GM12878 (cell line): ENCODE measurements around the gene CNNM3. TPM values are rescaled to one million over a fixed set of nuclear protein-coding genes. Genes with fewer than 3 reads are reported as not detected.

Source experiments
- ATAC-seq: fragments of 200-7000 bp; cut with Tn5 transposase; 3 replicates; pipeline ENCODE4 v1.9.1; 2020; ENCODE audit warnings: mild to moderate bottlenecking, moderate library complexity
- BruUV-seq: library from RNA; stranded (reverse); fragments of 400-500 nt; replicated peaks from 2 replicates; lab custom pipeline; 2021; lab: Mats Ljungman, UMichigan
- CTCF ChIA-PET: fragments of 300-600 bp; sonication (Branson Sonifier 250); formaldehyde crosslinking; extraction: SDS; loops from one replicate; lab custom pipeline; 2021; ENCODE audit warnings: inconsistent platforms; lab: Yijun Ruan, JAX
- POLR2A ChIA-PET: fragments of 350-600 bp; formaldehyde crosslinking; extraction: SDS; loops from one replicate; lab custom pipeline; 2021; ENCODE audit warnings: inconsistent platforms; lab: Charles Lee
- RAD21 ChIA-PET: fragments of 300-600 bp; sonication (Branson Sonifier 250); formaldehyde crosslinking; loops from one replicate; lab custom pipeline; 2023; ENCODE audit warnings: antibody characterized with exemption; ENCODE audit not compliant: unreplicated experiment; lab: Charles Lee
- SMC1A ChIA-PET: fragments of 300-600 bp; sonication (Branson Sonifier 250); formaldehyde crosslinking; loops from one replicate; lab custom pipeline; 2023; ENCODE audit not compliant: unreplicated experiment, uncharacterized antibody; lab: Charles Lee
- DNase-seq: peaks from one replicate; pipeline ENCODE4 v3.0.0-alpha.2; 2011; ENCODE audit warnings: low read depth, low spot score
- FAIRE-seq: peaks from 3 replicates; lab custom pipeline; 2011; peaks lifted over from hg19 to GRCh38; lab: Jason Lieb, UNC
- H2AFZ ChIP-seq: 2 replicates; pipeline ENCODE4 v1.6.0; 2011; ENCODE audit warnings: low read depth, low read length, control low read depth; ENCODE audit not compliant: control insufficient read depth
- H3K27ac ChIP-seq: 2 replicates; pipeline ENCODE4 v1.5.1; 2011; ENCODE audit warnings: control low read depth; ENCODE audit not compliant: control insufficient read depth, insufficient read depth
- H3K27me3 ChIP-seq, 2 experiments: replicated peaks in 1 of 2; 2 replicates each; pipeline versions ENCODE4 v1.6.0 to v1.6.1; 2011; ENCODE audit warnings: low read length in 1 of 2; ENCODE audit not compliant: control insufficient read depth in 2 of 2, insufficient read depth in 2 of 2
- H3K36me3 ChIP-seq, 2 experiments: 2 replicates each; pipeline ENCODE4 v1.5.1; 2011; ENCODE audit warnings: low read length in 1 of 2; ENCODE audit not compliant: control insufficient read depth in 2 of 2, insufficient read depth in 2 of 2
- H3K4me1 ChIP-seq: 2 replicates; pipeline ENCODE4 v1.6.1; 2011; ENCODE audit warnings: mild to moderate bottlenecking, low read length, moderate library complexity, mixed read lengths; ENCODE audit not compliant: control insufficient read depth, insufficient read depth
- H3K4me2 ChIP-seq: 2 replicates; pipeline ENCODE4 v1.6.0; 2011; ENCODE audit warnings: control low read depth; ENCODE audit not compliant: control insufficient read depth, insufficient read depth
- H3K4me3 ChIP-seq: fragments of 200-600 bp; sonication (generic); 2 replicates; pipeline ENCODE4 v1.5.1; 2016
- H3K79me2 ChIP-seq: 2 replicates; pipeline ENCODE4 v1.6.0; 2011; ENCODE audit warnings: low read length; ENCODE audit not compliant: control insufficient read depth, insufficient read depth
- H3K9ac ChIP-seq: 2 replicates; pipeline ENCODE4 v1.8.0; 2011; ENCODE audit warnings: low read length, control low read depth, mixed read lengths; ENCODE audit not compliant: control insufficient read depth, insufficient read depth
- H3K9me3 ChIP-seq: replicated peaks from 3 replicates; pipeline ENCODE4 v1.5.1; 2011; ENCODE audit warnings: mild to moderate bottlenecking, low read length; ENCODE audit not compliant: control insufficient read depth, insufficient read depth
- H4K20me1 ChIP-seq: 2 replicates; pipeline ENCODE4 v1.6.0; 2011; ENCODE audit not compliant: control insufficient read depth, insufficient read depth
- CREB1 ChIP-seq: IDR thresholded peaks from 2 replicates; pipeline ENCODE4 v1.6.1; 2012; ENCODE audit warnings: low read depth, mild to moderate bottlenecking, inconsistent platforms
- HCFC1 ChIP-seq: fragments of 150-350 bp; IDR thresholded peaks from 2 replicates; pipeline ENCODE4 v1.6.1; 2014; ENCODE audit warnings: low read length
- NRF1 ChIP-seq: conservative IDR thresholded peaks from 2 replicates; pipeline ENCODE4 v1.6.1; 2011; ENCODE audit warnings: mild to moderate bottlenecking, low read depth, low read length, improper control_type of control experiment
- ZNF622 ChIP-seq: fragments of 450-650 bp; IDR thresholded peaks from 2 replicates; pipeline ENCODE4 v1.6.1; 2017; ENCODE audit warnings: mild to moderate bottlenecking, inconsistent platforms
- WGBS: methylation state at CpG from one replicate; pipeline ENCODE4 v1.1.6; 2016; ENCODE audit warnings: low lambda C conversion rate; ENCODE audit not compliant: insufficient replicate concordance, insufficient coverage; ENCODE audit errors: missing lambda C conversion rate; 5-methylcytosine and 5-hydroxymethylcytosine counted together
- in situ Hi-C: fragments of 300-500 bp; cut with MboI; formaldehyde crosslinking; loops from 9 replicates; pipeline ENCODE4 v1.14.3; 2018; ENCODE audit warnings: mixed read lengths
- intact Hi-C: fragments of 100-400 bp; cut with micrococcal nuclease; formaldehyde crosslinking; loops from one replicate; pipeline ENCODE4 v1.14.2; 2022; ENCODE audit not compliant: unreplicated experiment
- polyA plus RNA-seq, 11 experiments: library from polyadenylated mRNA; depleted of rRNA in 4 of 11; unstranded in 6 of 11; stranded (reverse) in 5 of 11; fragments of >200 nt; fragmentation: Nextera tagmentation in 4 of 11; fragmentation: Illumina TruSeq in 1 of 11; extraction: Ambion mirVana in 4 of 11; extraction: Trizol in 1 of 11; gene quantifications; 1 replicate in 1 of 11; 2 replicates in 10 of 11; pipeline versions ENCODE4 v1.2.1 to v1.2.3, GENCODE V29; 2011 to 2016; ENCODE audit warnings: inconsistent platforms in 2 of 11, missing spikeins in 2 of 11, low read depth in 1 of 11
- total RNA-seq, 4 experiments: library from RNA; depleted of rRNA in 3 of 4; stranded (reverse); fragments of >200 nt in 3 of 4; fragmentation: Illumina TruSeq in 1 of 4; extraction: Trizol in 1 of 4; gene quantifications; 2 replicates each; pipeline versions ENCODE4 v1.2.1 to v1.2.3, GENCODE V29; 2013 to 2021
- TF ChIP-seq, protein P1 (sequence below): fragments of 450-650 bp; IDR thresholded peaks from 2 replicates; pipeline ENCODE4 v1.6.1; 2016; ENCODE audit warnings: mild to moderate bottlenecking

CNNM3 gene
- total and polyA plus RNA-seq, 10 of the 15 experiments (the other 5 are each of a cell fraction or from before 2014, with no cell fraction given), result 0.72 to 14.3 (median 4.0) TPM

GRCh38 chr2:96869281-96869821 lies 53.3 kb downstream of the CNNM3 start:
- Histone ChIP-seq H3K4me1 (peaks cover 29% of the 10 kb centered on the region), H3K27me3 (no peaks in the 10 kb centered on the region; a peak in 1 of 4 replicates), H3K79me2 (peaks cover 38% of the 10 kb centered on the region), H3K4me2 (peak overlapping the region; percentile 90), H3K4me3 (peak overlapping the region; percentile 95), H4K20me1 (no peaks in the 10 kb centered on the region), H3K9ac (peak overlapping the region; percentile 85), H3K36me3 (peaks cover 8 to 11% of the 10 kb centered on the region in 2 experiments; a peak in 3 of 4 replicates), H3K9me3 (no peaks in the 10 kb centered on the region), H2AFZ (peak overlapping the region; percentile 20; the same call in 1 of the 2 replicates), H3K27ac (peak overlapping the region; percentile 86)
- DNase-seq (no peak), ATAC-seq (peak; percentile 11), FAIRE-seq (no peak)
- no TSS peak for BruUV-seq
- POLR2A ChIA-PET, result interaction anchor here (1.0 to 3.6 kb wide), 3 partner anchors 12 to 85 kb away, joined by 3 to 30 read pairs (median 8); partner anchors contain the start of gene ANKRD39
- RAD21 ChIA-PET, result interaction anchor here (0.6 to 3.0 kb wide), 5 partner anchors 11 to 81 kb away, joined by 3 to 39 read pairs (median 12); partner anchors contain the start of gene ANKRD39
- intact Hi-C loops (loop anchor here (5.0 kb wide), 1 partner anchor 232 kb away; the partner anchor contains the start of gene KANSL3), in situ Hi-C loops (no loop called here)
- TF ChIP-seq NRF1, result no peak
- no peak for TF ChIP-seq CREB1
- no peak for TF ChIP-seq ZNF622
- TF ChIP-seq HCFC1, result no peak
- TF ChIP-seq, protein P1, sequence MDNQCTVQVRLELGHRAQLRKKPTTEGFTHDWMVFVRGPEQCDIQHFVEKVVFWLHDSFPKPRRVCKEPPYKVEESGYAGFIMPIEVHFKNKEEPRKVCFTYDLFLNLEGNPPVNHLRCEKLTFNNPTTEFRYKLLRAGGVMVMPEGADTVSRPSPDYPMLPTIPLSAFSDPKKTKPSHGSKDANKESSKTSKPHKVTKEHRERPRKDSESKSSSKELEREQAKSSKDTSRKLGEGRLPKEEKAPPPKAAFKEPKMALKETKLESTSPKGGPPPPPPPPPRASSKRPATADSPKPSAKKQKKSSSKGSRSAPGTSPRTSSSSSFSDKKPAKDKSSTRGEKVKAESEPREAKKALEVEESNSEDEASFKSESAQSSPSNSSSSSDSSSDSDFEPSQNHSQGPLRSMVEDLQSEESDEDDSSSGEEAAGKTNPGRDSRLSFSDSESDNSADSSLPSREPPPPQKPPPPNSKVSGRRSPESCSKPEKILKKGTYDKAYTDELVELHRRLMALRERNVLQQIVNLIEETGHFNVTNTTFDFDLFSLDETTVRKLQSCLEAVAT, result no peak
- CTCF ChIA-PET, result interaction anchor here (0.9 to 2.2 kb wide), 4 partner anchors 12 to 85 kb away, joined by 3 to 22 read pairs (median 4); partner anchors contain the start of gene ANKRD39
- WGBS, result 2% methylated on average over 32 of the region's 64 CpGs
- SMC1A ChIA-PET, result interaction anchor here (1.6 to 2.6 kb wide), 2 partner anchors 12 to 85 kb away, joined by 4 to 13 read pairs; partner anchors contain the start of gene ANKRD39
